DND-41 (cell line): ENCODE measurements around the gene ATP2A3.

Experiments used
- EZH2 ChIP-seq: IDR thresholded peaks from 3 replicates; pipeline ENCODE4 v1.6.1; 2012; ENCODE audit warnings: borderline replicate concordance, low read depth, mild to moderate bottlenecking, moderate library complexity, low read length, inconsistent platforms; ENCODE audit not compliant: severe bottlenecking
- TF ChIP-seq, protein P1 (sequence below): IDR thresholded peaks from 2 replicates; pipeline ENCODE4 v1.5.1; 2012; ENCODE audit warnings: borderline replicate concordance, low read length, moderate library complexity, mild to moderate bottlenecking; ENCODE audit not compliant: poor library complexity, severe bottlenecking; ENCODE audit errors: extremely low read depth

DNA sequence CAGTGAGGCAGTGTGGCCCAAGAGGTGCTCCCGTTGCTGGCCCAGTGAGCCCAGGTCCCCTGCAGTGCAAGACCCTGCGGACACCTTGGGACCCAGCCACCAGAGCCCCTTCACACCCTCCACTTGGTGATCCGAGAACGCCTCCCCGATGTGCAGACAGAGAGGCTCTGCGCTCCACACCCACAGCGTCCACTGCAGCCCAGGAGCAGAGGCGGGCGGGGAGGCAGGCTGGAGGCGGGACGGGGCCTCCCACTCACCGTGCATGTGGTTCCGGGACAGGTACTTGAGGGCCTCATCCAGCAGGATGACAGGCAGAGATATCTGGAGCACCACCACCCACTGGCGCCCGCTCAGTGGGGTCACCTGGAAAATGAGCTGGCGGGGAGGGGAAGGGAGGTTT is 35.8 kb downstream of the ATP2A3 start:
- TF ChIP-seq, protein P1, sequence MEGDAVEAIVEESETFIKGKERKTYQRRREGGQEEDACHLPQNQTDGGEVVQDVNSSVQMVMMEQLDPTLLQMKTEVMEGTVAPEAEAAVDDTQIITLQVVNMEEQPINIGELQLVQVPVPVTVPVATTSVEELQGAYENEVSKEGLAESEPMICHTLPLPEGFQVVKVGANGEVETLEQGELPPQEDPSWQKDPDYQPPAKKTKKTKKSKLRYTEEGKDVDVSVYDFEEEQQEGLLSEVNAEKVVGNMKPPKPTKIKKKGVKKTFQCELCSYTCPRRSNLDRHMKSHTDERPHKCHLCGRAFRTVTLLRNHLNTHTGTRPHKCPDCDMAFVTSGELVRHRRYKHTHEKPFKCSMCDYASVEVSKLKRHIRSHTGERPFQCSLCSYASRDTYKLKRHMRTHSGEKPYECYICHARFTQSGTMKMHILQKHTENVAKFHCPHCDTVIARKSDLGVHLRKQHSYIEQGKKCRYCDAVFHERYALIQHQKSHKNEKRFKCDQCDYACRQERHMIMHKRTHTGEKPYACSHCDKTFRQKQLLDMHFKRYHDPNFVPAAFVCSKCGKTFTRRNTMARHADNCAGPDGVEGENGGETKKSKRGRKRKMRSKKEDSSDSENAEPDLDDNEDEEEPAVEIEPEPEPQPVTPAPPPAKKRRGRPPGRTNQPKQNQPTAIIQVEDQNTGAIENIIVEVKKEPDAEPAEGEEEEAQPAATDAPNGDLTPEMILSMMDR: no peak
- no peak for TF ChIP-seq EZH2
